Activated T-cell treated with anti-CD3 and anti-CD28 coated beads, Interleukin-2, amount 50 U/mL, for 72 hours (primary cell): ENCODE results near the gene SPAG4. TPM values are rescaled to one million over a fixed set of nuclear protein-coding genes. Genes with fewer than 3 reads are reported as not detected.

ENCODE experiments used
- ATAC-seq, 2 donors: fragments of 150-1000 bp; cut with Tn5 transposase; replicated peaks in 1 of 2; 2 replicates each; pipeline ENCODE4 v1.10.0; 2021; ENCODE audit warnings: moderate library complexity in 2 of 2, mild to moderate bottlenecking in 1 of 2
- DNase-seq, 2 donors: peaks; one replicate each; pipeline ENCODE4 v3.0.0; 2021 to 2022; ENCODE audit warnings: mixed read lengths in 1 of 2
- H3K27ac Mint-ChIP-seq: one replicate; pipeline ENCODE4 v1.8.0; 2022; ENCODE audit warnings: mild to moderate bottlenecking, moderate library complexity, mixed read lengths
- H3K27me3 Mint-ChIP-seq: one replicate; pipeline ENCODE4 v1.8.0; 2022; ENCODE audit warnings: low read depth, mixed read lengths
- H3K36me3 Mint-ChIP-seq, 2 donors: one replicate each; pipeline ENCODE4 v1.8.0; 2022; ENCODE audit warnings: mixed read lengths in 2 of 2, mild to moderate bottlenecking in 1 of 2; ENCODE audit not compliant: insufficient read depth in 2 of 2
- H3K4me1 Mint-ChIP-seq: one replicate; pipeline ENCODE4 v1.8.0; 2022; ENCODE audit warnings: low read depth, mixed read lengths
- H3K4me3 Mint-ChIP-seq, 2 donors: one replicate each; pipeline ENCODE4 v1.8.0; 2022; ENCODE audit warnings: mild to moderate bottlenecking in 2 of 2, mixed read lengths in 2 of 2, moderate library complexity in 2 of 2
- H3K9me3 Mint-ChIP-seq, 2 donors: one replicate each; pipeline ENCODE4 v1.8.0; 2022; ENCODE audit warnings: mixed read lengths in 2 of 2
- total RNA-seq, 2 donors: library from RNA; stranded (reverse); gene quantifications; one replicate each; pipeline ENCODE4 v1.2.3, GENCODE V29; 2022

SPAG4 gene
- total RNA-seq, 2 donors from 2014 or later: 8.7 to 9.8 TPM

- no peaks in the 10 kb centered on the region for H3K9me3 Mint-ChIP-seq
- no peak for DNase-seq
- no peaks in the 10 kb centered on the region for H3K36me3 Mint-ChIP-seq
- H3K4me1 Mint-ChIP-seq: no peaks in the 10 kb centered on the region
- ATAC-seq: no peak
- no peak overlapping the region for H3K27ac Mint-ChIP-seq
- no peaks in the 10 kb centered on the region for H3K27me3 Mint-ChIP-seq
- H3K4me3 Mint-ChIP-seq: no peak overlapping the region
These were observed 28.2 kb upstream of the SPAG4 start for GRCh38 chr20:35587436-35587835.

GRCh38 chr20:35588397-35588796 lies 27.2 kb upstream of the SPAG4 start:
- no peaks in the 10 kb centered on the region for H3K36me3 Mint-ChIP-seq
- H3K9me3 Mint-ChIP-seq: no peaks in the 10 kb centered on the region
- no peaks in the 10 kb centered on the region for H3K4me1 Mint-ChIP-seq
- no peaks in the 10 kb centered on the region for H3K27me3 Mint-ChIP-seq
- ATAC-seq: no peak
- no peak overlapping the region for H3K27ac Mint-ChIP-seq
- DNase-seq: no peak
- H3K4me3 Mint-ChIP-seq: no peak overlapping the region

- Mint-ChIP-seq H3K36me3 (no peaks in the 10 kb centered on the region), H3K4me3 (no peak overlapping the region), H3K27ac (no peak overlapping the region), H3K9me3 (no peaks in the 10 kb centered on the region), H3K4me1 (no peaks in the 10 kb centered on the region), H3K27me3 (peaks cover 8% of the 10 kb centered on the region)
- DNase-seq (no peak), ATAC-seq (no peak)
These were observed 23.2 kb upstream of the SPAG4 start for GRCh38 chr20:35592339-35592974.

GRCh38 chr20:35595456-35595855 lies 20.2 kb upstream of the SPAG4 start:
- no peak overlapping the region for H3K27ac Mint-ChIP-seq
- no peaks in the 10 kb centered on the region for H3K36me3 Mint-ChIP-seq
- no peak overlapping the region for H3K4me3 Mint-ChIP-seq
- no peak for ATAC-seq
- H3K9me3 Mint-ChIP-seq: no peaks in the 10 kb centered on the region
- no peak for DNase-seq
- peaks cover 30% of the 10 kb centered on the region for H3K27me3 Mint-ChIP-seq
- H3K4me1 Mint-ChIP-seq: peaks cover under 1% of the 10 kb centered on the region

- Mint-ChIP-seq H3K27ac (no peak overlapping the region), H3K4me3 (no peak overlapping the region), H3K27me3 (peaks cover 34% of the 10 kb centered on the region), H3K36me3 (no peaks in the 10 kb centered on the region), H3K9me3 (no peaks in the 10 kb centered on the region), H3K4me1 (peaks cover 5% of the 10 kb centered on the region)
- DNase-seq: no peak
- no peak for ATAC-seq
These were observed 19.7 kb upstream of the SPAG4 start for GRCh38 chr20:35595901-35596300.

GRCh38 chr20:35597186-35597585 lies 18.4 kb upstream of the SPAG4 start:
- H3K9me3 Mint-ChIP-seq: no peaks in the 10 kb centered on the region
- peaks cover 40% of the 10 kb centered on the region for H3K27me3 Mint-ChIP-seq
- DNase-seq (no peak), ATAC-seq (no peak)
- no peaks in the 10 kb centered on the region for H3K36me3 Mint-ChIP-seq
- H3K4me1 Mint-ChIP-seq: peaks cover 11% of the 10 kb centered on the region
- no peak overlapping the region for H3K4me3 Mint-ChIP-seq
- no peak overlapping the region for H3K27ac Mint-ChIP-seq

GRCh38 chr20:35598476-35598875 lies 17.2 kb upstream of the SPAG4 start:
- no peak overlapping the region for H3K27ac Mint-ChIP-seq
- H3K36me3 Mint-ChIP-seq: no peaks in the 10 kb centered on the region
- DNase-seq (no peak), ATAC-seq (no peak)
- H3K27me3 Mint-ChIP-seq: peaks cover 50% of the 10 kb centered on the region
- H3K4me1 Mint-ChIP-seq: peaks cover 11% of the 10 kb centered on the region
- no peak overlapping the region for H3K4me3 Mint-ChIP-seq
- no peaks in the 10 kb centered on the region for H3K9me3 Mint-ChIP-seq

- no peak for DNase-seq
- H3K27ac Mint-ChIP-seq: no peak overlapping the region
- H3K9me3 Mint-ChIP-seq: no peaks in the 10 kb centered on the region
- H3K4me1 Mint-ChIP-seq: peaks cover 11% of the 10 kb centered on the region
- no peak overlapping the region for H3K4me3 Mint-ChIP-seq
- H3K36me3 Mint-ChIP-seq: no peaks in the 10 kb centered on the region
- peaks cover 52% of the 10 kb centered on the region for H3K27me3 Mint-ChIP-seq
- no peak for ATAC-seq
These were observed 16.5 kb upstream of the SPAG4 start for GRCh38 chr20:35598899-35599775.

- Mint-ChIP-seq H3K4me3 (no peak overlapping the region), H3K9me3 (no peaks in the 10 kb centered on the region), H3K4me1 (peaks cover 11% of the 10 kb centered on the region), H3K27me3 (peaks cover 52% of the 10 kb centered on the region), H3K36me3 (no peaks in the 10 kb centered on the region), H3K27ac (no peak overlapping the region)
- no peak for DNase-seq
- no peak for ATAC-seq
These were observed 15.9 kb upstream of the SPAG4 start for GRCh38 chr20:35599776-35600120.

- peak overlapping the region; percentile 82 to 83 for H3K4me3 Mint-ChIP-seq
- no peaks in the 10 kb centered on the region for H3K36me3 Mint-ChIP-seq
- no peaks in the 10 kb centered on the region for H3K9me3 Mint-ChIP-seq
- no peak for ATAC-seq
- peaks cover 52% of the 10 kb centered on the region for H3K27me3 Mint-ChIP-seq
- H3K4me1 Mint-ChIP-seq: peaks cover 11% of the 10 kb centered on the region
- DNase-seq: no peak
- no peak overlapping the region for H3K27ac Mint-ChIP-seq
These were observed 15.2 kb upstream of the SPAG4 start for GRCh38 chr20:35600176-35600992.

- Mint-ChIP-seq H3K27me3 (peaks cover 52% of the 10 kb centered on the region), H3K27ac (no peak overlapping the region), H3K4me1 (peaks cover 11% of the 10 kb centered on the region), H3K36me3 (no peaks in the 10 kb centered on the region), H3K9me3 (no peaks in the 10 kb centered on the region), H3K4me3 (peak overlapping the region; percentile 82 to 83)
- peak; percentile 85 to 86 for DNase-seq
- ATAC-seq: peak; percentile 92 to 94
These were observed 14.3 kb upstream of the SPAG4 start for GRCh38 chr20:35600993-35601973.

GRCh38 chr20:35601990-35602389 lies 13.6 kb upstream of the SPAG4 start:
- H3K27ac Mint-ChIP-seq: no peak overlapping the region
- DNase-seq: no peak
- no peak for ATAC-seq
- H3K27me3 Mint-ChIP-seq: peaks cover 50% of the 10 kb centered on the region
- H3K4me1 Mint-ChIP-seq: peaks cover 13% of the 10 kb centered on the region
- no peaks in the 10 kb centered on the region for H3K36me3 Mint-ChIP-seq
- peak overlapping the region; percentile 82 to 83 for H3K4me3 Mint-ChIP-seq
- no peaks in the 10 kb centered on the region for H3K9me3 Mint-ChIP-seq
